ENCODE measurements around the gene TSPAN18.

Gene TSPAN18, protein sequence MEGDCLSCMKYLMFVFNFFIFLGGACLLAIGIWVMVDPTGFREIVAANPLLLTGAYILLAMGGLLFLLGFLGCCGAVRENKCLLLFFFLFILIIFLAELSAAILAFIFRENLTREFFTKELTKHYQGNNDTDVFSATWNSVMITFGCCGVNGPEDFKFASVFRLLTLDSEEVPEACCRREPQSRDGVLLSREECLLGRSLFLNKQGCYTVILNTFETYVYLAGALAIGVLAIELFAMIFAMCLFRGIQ

DNA sequence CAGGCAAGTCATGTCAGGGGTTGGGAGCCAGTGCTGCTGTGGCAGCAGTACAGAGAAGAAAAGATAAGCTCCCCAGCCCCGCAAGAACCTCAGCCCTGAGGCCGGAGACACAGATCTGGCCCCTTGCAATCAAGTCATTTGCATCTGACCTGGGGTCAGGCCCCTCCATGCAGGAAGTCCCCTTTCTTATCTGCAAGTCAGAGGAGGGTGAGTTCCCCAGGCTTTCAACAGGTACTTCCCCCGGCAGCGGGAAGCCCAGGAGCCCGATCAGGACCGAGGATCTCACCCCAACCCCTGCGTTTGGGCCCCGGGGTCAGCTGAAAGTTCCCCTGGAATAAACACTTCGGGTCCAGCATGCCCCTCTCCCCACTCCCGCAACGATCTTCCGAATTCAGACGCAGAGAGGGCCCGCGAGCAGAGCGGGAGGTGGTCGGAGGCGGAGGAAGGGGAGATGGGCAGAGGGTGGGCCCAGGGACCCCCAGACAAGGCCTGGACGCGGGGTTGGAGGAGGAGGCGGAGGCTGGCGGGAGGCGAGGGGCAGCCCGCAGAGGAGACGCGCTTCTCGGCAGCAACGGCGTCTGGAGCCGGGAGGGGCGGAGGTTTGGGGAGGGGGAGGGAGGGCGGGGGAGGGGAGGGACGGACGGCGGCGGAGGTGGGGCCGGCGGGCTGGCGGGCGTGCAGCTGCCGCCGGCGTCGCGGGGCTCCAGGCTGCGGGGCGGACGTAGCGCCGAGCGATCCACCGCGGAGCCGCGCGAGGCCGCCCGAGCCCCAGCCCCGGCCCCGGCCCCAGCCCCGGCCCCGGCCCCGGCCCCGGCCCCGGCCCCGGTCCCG, at the start of gene TSPAN18:
Gene TSPAN18 (plus strand): TSS at position 680 of the 831 bp plus-strand sequence. CDS start 179,455 bp downstream, outside the sequence.
- DNase-seq: no peak

DNA sequence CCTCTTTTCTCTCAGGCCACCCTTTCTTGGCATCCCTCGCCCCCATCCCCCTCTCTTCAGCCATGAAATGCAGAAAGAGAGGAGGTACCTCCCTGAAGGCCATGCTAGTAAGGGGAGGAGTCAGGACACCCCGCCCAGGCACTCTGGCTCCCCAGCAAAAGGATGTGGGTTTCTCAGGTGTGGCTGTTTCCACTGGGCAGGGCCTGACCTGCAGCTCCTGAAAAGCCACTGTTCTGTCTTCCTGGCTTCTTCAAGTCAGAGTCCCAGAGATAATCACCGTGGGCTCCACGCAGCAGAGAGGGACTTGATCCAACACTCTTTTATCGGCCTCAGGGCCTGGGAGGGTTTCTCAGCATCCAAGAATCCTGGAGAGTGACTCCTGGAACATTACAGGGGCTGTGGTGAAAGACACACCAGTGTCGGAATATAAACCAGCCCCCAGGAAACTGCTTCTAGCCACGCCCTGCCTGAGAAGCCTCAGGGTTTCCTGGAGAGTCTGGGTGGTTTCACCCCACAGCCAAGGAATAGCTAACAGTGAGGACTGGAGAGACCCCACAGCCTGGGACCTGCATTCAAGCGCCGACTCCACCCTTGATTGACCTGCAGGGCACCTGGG, 45.7 kb upstream of the TSPAN18 start:
- DNase-seq: no peak

DNA sequence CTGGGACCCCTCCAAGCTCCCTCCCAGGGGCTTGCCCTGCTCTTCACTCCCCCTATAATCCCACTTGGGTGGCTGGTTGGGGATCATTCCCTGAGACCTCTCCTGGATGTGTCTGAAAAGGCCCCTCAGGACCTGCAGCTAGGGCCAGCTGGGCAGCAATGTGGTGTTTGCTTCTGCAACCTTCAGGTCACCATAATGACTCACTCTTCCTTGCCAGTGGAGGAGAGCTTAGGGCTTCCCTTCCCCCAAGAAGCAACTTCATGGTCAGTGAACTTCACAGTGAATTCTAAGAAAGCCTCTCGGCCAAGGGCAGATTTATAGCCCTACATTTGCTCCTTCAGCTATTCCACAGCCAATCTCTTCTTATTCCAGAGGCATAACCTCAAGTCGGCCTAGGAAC, 45.1 kb upstream of the TSPAN18 start:
- no peak for DNase-seq

DNA sequence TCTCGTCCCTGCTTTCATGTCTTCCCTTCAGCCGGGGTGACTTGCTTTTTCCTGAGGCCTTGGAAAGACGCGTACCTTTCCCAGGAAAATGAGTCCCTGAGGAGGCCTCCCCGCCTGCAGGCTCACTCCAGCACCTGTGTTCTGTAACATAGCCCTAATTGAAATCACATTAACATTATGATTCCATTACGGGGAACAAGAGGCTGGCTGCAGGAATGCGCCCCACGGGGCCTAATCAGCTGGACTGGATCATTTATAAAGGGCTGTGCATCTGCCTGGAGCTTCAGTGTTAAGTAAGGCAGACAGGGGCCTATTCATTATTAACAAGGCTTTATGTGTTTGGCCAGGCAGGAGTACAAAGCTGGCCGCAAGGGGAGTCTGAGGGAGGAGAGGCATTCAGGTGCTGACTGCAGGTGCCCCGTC, 41.9 kb upstream of the TSPAN18 start:
- no peak for DNase-seq

DNA sequence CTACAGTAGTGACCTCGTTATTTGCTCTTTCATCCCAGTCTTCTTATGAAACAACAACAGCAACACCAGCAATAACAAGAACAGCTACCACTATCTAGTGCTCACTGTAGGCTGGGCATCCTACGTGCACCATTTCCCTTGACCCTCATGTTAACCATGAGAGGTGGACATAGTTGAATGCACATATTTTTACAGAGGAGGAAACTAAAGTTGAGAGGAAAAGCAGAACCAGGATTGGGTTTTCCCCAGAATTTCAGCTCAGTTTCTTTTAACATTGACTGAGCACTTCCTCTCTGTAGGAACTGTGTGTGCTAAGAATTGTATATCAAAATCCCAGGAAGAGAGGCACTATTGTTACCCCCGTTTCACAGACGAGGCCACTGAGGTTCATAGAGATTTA, 39.4 kb upstream of the TSPAN18 start:
- no peak for DNase-seq

DNA sequence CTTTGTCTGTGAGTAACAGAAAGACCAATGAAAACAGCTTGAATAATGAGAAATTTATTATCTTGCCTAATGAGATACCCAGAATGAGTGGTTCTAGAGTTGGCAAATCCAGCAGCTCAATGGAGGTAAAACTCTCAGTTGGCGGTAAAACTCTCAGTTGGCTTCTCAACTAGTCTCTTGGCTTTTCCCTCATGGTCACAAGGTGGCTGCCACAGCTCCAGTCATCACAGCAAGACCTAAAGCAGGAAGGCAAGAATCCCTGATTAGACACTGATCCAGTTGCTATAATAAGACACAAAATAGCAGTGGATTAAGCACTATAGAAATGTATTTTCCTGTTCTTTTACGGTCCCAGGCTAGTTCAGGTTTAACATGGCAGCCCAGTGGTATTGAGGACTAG, 37.5 kb upstream of the TSPAN18 start:
- no peak for DNase-seq

DNA sequence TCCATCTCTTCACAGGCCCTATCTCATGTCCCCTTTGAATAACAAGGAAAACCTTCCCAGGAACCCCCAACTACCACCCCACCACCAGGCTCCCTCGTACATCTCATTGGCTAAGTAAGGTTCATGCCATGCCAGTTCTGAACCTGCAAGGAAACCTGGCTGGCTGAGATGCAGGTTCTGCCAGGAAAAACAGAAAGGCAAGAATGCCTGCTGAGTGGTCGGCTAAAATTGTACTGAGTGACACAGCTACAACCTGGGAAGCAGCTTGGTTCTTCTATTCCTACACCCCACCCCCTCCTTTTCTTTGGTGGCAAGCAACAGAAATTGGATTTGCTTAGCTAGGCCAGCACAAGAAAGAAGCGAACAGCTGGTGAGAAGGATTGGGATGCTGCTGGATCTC, 36.1 kb upstream of the TSPAN18 start:
- DNase-seq: no peak

DNA sequence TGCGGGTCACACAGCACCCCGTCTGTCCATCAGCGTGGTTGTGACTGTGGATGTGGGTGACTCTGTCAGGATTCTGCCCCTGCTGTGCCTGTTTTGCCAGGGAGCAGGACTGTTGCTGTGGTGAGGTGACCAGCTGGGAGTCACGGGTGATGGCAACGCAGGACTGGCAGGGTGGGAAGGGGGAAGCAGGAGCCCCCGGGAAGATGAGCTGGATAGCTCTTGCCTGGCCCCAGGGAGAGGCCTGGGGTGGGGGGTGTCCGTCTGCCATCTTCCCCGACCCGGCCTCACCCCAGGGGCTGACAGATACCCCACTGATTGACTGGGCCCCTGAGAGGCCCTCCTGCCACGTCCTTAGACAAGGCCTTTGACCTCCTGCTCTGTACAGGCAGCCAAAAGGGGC, 34.3 kb upstream of the TSPAN18 start:
- DNase-seq: no peak

DNA sequence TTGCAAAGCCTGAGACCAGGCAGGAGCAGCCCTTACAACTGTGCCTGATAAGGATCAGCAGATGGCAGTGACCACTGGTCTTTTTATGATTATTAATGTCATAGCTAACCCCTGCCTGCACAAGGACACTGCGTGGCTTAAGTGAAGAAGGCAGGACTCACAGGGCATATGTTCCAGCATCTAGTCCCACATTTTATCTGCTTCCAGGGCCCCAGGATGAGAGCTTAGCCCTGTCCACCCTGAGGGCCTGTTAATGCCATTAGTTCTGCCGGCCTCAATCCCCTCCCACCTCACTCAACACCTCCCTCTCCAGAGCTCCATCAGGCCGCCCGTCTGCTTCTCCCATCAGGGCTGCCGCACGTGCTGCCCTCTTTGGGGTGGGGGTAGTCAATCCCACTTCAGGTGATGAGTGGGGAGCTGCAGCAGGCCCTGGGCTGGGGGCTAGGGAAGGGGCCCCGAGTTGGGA, 33.1 kb upstream of the TSPAN18 start:
- no peak for DNase-seq

DNA sequence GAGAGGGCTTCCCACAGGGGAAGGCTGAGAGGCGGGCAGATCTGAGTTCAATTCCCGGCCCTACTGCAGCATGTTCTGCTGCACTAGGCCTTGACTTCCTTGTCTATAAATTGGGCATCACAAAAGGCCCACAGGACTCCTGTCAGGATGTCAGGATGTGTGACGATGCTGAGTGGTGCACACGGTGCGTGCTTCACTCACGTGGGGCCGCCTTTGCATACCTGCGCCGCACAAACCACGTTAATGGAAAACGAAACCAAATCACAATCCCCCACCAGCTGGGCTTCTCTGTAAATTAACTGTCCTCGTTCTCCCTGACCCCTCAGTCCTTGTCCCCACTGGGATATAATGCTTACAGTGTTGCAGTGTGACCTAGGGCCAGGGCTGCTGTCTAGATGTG, 32.3 kb upstream of the TSPAN18 start:
- DNase-seq: no peak

DNA sequence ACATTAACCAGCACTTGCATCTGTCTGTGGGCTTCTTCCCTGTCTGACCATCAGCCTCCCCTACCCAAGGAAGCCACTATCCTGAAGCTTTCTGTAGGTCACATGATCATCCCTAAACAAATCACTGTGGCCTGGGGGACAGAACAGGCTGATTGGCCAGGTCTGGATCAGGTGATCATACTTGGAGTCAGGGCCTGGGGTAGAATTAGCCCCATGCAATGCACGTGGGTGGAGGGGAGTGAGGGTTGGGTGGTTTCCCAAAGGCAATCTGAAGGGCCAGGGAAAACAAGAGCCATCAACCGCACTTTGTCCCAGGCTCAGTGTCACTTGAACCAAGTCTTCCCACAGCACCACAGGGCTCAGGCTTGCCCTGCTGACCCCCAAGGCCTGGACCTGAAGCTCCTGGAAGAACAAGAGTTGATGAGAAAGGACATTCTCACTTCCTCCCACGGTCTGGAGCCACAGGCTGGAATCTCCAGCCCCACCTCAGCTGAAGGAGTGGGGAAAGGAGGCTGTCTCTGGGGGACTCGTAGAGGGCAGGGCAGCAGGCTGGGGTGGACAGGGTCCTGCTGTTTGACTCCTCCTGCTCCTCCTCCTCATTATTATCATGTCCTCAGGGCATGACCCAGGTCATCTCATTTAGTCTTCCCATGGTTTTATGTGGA, 31.5 kb upstream of the TSPAN18 start:
- no peak for DNase-seq

DNA sequence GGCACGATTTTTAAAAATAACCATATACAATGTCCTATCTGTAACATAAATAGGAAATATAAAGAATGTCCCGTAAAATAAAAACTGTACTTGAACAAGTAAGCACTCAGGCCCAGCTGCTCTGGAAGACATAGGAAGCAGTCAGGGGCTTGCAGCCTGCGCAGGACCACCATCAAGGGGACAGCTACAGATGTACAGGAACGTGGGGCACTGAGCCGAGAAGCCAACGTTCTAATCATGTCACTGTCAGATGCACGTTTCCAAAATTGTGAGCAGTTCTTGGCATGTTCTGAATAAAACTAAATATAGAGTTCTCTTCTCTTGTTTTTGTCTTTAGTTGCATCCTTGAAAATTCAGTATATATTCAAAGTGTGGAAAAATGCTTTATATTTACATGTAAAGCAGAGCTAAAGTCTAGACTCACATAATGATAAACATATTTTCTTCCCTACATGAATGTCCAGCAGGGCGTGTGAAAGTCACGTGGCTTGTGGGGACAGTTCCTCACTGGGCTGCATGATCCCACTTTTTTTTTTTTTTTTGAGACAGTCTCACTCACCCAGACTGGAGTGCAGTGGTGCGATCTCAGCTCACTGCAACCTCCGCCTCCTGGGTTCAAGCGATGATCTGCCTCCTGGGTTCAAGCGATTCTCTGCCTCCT, 28.4 kb upstream of the TSPAN18 start:
- DNase-seq: no peak

DNA sequence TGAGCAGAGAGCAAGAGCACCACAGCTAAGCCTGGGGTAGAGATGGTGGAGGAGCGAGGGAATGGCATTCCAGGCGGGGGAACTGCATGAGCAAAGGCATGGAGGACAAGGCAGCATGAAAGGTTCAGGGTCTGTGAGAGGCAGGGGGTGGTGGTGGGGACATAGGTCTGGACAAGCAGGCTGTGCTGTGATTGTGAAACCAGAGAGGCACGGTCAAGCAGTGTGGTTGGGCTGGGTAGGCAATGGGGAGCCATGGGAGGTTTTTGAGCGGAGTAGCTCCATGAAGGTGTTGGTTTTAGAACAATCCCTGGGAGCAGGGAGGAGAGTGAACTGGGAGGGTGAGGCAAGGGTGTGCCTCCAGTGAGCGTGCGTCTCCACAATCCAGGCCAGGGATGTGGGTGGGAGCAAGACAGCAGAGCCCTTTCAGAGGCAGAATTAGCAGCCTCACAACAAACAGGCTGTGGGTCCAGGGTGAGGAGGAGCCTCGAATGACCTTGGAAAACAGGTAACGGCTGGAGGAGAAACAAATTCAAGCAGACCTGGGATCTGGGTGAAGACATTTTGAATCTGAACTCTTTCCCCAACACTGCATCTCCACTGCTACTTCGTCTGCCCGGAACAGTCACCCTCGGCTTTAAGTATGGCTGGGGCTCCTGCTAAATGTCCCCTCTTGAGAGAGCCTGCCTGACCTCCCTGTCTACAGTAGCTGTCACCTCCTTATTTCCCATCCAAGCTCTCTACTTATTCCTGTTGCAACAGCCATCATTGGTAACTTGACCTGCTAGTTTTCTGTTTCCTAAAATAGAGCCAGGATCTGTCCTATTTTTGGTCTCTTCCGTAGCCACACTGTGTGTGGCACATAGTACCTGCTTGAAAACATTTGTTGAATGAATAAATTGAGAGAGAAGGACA, 27.0 kb upstream of the TSPAN18 start:
- no peak for DNase-seq

DNA sequence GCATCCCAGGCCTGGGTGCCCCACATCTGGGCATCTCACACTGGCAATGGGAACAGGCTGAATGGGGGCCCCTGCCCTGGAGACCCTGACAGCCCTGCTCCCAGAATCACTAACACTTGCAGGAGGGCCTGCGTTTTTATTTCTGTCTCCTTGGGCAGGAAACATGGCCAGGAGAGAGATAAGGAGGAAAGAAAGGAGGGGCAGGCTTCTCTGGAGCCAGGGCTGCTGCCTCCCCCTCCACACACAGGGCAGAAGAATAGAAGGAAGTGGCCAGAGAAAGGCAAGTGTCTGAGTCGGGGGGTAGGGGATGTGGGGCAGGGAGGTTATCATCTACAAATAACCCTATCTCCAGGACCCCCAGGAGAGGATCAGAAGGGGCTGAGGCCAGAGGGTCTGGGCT, 25.5 kb upstream of the TSPAN18 start:
- no peak for DNase-seq

DNA sequence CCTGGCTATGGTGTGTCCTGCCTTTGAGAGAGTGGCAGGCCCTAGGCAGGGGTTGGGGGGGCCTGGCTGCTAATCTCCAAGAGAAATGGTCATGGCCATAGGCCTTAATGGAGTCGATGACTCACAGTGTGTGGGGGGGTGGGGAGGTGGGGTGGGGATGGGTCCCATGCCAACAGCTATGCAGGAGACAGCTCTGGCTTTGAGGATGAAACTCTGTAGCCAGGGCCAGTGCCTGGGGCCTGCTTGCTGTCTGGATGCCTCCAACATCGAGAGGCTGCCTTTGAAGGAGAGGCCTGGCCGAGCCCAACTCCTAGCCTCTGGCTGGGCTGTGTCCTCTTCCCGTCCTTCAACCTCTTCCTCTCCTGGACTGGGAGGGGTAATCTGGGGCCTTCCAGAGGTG, 23.9 kb upstream of the TSPAN18 start:
- no peak for DNase-seq

DNA sequence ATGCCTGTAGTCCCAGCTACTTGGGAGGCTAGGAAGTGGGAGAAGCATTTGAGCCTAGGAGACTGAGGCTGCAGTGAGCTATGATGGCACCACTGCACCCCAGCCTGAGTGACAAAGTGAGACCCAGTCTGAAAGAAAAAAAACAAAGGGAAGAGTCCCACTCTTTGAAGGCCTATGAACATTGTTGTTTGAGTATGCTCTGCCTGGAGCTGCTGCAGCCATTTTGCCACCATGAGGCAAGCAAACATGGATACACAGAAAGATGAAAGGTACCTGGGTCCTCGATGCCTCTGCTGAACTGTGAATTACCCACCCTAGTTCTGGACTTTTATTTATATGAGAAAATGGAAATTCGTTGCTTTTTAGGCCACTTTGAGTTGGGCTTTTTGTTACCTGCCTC, 19.7 kb upstream of the TSPAN18 start:
- no peak for DNase-seq

DNA sequence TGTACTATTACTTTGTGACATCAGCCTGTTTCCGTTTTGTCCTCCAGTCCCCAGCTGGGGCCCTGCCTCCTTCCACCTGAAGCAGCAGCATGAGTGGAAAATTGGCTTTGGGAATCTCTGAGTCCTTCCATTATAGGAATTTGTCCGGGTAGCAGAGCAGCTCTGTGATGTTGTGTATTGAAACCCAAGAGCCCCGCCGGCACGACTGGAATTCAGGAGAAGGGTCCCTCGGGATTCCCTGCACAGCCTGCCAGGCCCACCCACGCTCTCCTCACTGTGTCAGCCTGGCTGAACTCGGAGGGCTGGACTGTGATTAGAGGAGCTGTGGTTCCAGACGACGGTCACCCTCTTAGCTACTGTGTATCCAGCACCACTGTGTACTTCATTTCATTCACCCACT, 18.8 kb upstream of the TSPAN18 start:
- DNase-seq: no peak

DNA sequence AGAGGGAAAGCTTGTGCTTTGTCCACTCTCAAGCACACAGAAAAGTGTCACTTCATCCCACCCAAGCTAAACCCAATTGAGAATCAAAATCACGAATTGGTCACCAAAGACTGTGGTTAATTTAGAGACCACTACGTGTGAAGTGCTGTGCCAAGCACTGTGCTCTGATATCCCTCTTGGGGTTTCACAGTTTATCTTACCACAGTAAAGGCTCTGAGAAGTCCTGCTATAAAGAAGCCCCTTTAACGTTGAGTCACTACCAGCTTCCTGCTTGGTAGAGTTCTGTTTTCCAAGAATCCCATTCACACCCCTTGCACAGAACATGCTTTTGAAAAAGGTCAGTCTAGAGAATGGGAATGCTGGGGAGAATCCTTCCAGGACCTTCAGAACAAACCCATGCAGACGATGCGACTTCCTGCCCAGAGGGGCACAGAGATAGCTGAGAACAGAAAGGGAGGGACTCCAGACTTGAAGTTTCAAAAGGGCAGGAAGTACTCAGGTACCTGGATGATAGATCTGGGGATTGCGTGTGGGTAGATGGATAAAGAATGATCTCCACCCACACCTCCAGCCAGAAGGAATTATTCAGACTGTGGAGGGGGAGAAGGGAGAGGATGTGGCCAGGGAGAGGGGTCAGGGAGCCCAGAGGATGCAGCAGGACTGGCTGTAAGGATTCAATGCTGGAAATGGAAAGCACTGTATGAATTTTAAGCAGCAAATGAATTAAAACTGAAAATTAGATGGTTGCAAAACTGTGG, 18.1 kb upstream of the TSPAN18 start:
- no peak for DNase-seq

DNA sequence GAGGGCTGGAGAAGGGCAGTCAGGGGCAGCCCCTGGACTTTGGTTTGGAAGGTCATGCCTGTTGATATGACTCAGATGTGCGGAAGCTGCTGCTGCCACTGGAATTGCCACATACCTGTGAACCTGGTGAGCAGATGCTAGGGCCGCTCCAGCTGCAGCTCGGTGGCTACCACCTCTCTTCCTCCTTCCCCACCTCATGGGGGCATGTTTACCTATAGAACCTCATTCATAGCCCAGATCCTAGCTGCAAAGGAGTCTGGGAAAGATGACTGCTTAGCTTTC, 17.5 kb upstream of the TSPAN18 start:
- DNase-seq: no peak

DNA sequence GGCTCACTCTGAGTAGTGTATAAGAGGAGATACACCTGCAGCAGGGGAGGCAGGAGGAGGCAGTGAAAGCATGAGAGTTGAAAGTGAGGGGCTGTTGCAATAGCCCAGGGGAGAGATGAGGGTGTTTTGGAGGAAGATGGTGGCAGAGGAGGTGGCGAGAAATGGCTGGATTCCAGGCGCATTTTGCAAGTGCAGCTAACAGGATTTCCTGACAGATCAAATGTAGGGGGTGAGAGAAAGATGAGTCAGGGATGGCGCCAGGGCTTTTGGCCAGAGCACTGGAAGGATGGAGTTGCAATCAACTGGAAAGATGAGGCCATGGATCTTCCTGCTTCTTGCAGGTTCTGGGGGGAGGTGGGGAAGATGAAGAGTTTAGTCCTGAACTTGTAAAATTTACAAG, 16.8 kb upstream of the TSPAN18 start:
- no peak for DNase-seq

DNA sequence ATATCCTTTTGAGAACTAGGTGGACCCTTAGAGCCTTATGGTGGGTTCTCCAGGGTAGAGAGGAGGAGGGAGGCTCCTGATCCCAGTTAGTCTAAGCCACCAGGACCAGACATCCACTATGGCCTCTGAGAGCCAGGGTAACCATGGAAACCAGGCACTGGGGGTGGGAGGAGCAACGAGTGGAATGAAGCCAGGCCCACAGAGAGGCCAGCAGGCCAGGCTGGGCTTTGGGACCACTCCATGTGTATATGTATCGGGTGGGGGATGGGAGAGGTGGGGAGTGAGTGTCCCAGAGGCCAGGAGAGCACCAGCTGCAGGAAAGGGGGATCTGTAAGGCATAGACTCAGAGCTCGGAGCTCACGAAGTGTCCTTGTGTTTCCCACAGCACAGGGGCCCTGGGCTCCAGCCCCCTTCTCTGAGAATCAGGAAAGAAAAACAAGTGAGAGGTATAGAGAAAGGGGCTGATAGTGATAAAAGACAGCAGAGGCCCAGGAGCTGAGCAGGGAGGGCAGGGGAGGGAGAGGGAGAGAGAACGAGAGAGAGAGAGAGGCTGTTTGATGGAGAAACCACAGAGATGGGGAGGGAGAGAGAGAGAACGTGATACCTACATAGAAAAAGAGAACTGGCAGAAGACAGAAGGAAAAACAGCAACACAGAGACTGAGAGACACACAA, 15.5 kb upstream of the TSPAN18 start:
- no peak for DNase-seq

All from SIG-M5 (cell line).